Activated T-cell treated with anti-CD3 and anti-CD28 coated beads for 1 hour (primary cell): ENCODE measurements around the gene BMP3.

Experiments used
- DNase-seq: peaks from one replicate; pipeline ENCODE4 v3.0.0-alpha.2; 2020; ENCODE audit warnings: low read depth

The BMP3 gene

GRCh38 chr4:81042578-81043365, 12.3 kb downstream of the BMP3 start:
- DNase-seq, result no peak

- DNase-seq, result no peak
Measured at GRCh38 chr4:81049330-81049729, 18.8 kb downstream of the BMP3 start.

DNA sequence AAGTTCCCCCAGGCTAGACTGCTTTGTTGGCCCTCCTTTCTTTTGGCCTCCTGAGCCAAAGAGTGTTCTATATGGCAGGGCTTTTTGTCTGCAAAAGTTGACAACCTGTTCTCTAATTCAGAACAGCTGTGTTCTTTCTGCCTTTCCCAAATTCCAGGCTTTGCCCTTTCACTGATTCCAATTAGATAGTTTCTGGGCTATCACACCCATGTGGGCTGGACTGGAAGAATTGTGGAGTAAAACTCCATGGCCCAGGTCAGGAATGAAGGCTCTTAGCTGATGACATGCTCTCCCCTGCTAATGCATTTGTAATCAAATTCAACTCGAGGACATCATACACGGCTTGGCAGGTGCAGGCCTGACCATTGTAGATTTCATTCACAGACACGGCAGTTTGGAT, 19.4 kb downstream of the BMP3 start:
- no peak for DNase-seq

GRCh38 chr4:81052119-81053068, 21.9 kb downstream of the BMP3 start:
- DNase-seq, result peak; percentile 37

- DNase-seq, result no peak
Measured at GRCh38 chr4:81058621-81059020, 28.1 kb downstream of the BMP3 start.

DNA sequence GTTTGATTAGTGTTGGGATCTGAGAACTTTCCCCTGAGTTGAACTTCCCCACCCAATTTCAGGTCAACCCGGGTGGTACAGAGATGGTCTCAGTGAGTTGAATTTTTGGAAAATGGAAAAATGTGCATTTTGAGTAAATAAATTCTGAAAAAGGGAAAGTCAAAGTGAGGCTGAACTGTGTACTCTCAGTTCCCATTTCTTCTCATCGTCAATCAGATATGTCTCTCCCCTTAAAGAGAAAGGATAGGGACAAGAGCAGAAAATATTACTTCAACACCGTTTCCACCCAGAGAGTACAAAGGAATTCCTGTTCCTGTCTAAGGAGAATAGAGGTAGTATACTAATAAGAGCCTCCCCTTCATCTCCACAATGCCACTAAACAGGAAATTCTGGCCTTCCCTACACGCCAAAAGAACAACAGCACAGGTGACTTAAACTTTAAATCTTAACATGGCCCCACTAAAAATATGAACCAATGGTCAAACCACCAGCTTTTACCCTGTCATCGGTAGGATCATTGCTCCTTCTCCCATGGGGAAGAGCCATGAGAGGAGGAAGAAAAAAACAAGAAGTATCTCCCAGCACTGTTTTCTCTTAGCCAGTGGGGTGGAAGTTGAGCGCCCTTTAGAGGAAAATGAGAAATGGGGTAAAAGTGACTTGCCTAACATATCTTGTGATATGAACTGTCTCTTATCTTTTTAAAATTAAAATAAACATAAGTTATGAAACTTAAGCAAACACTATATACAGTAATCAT, 30.3 kb downstream of the BMP3 start:
- DNase-seq, result no peak

DNA sequence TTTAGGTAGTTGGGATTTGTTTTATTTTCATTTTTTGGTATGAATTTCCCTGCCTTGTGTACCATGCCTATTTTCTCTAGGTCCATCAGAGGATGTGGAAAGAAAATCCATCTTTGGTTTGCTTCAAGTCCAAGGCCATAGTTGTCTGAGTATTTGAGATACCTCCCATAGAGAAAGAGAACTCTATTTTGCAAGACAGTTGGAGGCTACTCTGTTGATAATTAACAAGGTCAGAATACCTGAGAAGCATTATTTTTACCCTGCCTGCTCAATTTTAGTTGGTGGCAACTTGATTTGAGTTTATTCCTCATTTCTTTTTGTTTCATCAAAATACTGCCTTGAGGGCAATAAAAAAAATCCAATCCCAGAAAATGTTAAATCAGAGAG, 30.8 kb downstream of the BMP3 start:
- DNase-seq, result no peak

- no peak for DNase-seq
Measured at GRCh38 chr4:81062001-81062400, 31.5 kb downstream of the BMP3 start.

GRCh38 chr4:81065446-81065845, 34.9 kb downstream of the BMP3 start:
- no peak for DNase-seq

DNA sequence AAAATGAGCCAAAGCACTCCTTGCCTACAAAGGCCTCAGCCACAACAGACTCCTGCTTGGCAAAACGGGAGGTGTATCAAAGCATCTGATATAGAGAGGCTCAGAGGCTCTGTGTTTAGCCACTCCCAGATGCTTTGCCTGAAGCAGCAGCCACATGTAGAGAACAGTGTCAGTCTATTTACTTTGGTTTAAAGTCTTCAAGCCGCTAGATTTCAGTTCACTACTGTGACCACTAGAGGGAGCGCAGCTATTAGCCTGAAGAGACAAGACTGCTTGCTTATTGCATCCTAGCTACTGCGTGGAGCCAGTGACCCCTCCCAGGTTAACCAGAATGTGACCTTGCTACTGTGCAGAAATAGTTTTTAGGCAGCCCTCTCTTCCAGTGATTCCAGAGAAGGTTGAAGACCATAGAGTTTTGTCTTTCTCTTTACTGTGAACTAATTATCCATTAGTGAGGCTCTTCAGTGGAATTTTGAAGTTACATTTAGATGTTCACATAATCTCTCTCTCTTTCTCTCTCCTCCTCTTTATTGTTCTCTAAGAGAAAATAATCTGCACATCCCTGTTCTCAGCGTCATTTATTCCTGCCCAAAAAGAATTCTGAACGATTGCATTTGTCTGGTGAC, 39.3 kb downstream of the BMP3 start:
- DNase-seq, result peak; percentile 31

DNA sequence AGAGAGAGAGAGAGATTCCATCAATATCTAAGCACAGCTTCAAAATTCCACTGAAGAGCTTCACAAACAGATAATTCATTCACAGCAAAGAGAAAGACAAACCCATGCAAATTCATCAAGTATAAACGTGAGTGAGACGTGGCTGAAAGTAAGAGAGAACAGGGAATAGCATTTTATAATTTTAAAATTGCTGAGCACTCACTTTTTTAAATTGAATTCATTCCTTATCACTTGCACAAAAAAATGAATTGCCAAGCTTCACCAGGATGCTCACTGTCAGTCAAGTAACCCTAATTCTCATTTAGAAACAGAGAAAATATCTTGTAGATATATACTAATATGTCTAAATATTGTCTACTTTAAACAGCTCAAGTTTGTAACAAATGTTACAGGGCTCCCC, 40.5 kb downstream of the BMP3 start:
- DNase-seq, result no peak

GRCh38 chr4:81081156-81081555, 50.6 kb downstream of the BMP3 start:
- DNase-seq, result no peak

- no peak for DNase-seq
Measured at GRCh38 chr4:81084029-81084428, 53.5 kb downstream of the BMP3 start.

DNA sequence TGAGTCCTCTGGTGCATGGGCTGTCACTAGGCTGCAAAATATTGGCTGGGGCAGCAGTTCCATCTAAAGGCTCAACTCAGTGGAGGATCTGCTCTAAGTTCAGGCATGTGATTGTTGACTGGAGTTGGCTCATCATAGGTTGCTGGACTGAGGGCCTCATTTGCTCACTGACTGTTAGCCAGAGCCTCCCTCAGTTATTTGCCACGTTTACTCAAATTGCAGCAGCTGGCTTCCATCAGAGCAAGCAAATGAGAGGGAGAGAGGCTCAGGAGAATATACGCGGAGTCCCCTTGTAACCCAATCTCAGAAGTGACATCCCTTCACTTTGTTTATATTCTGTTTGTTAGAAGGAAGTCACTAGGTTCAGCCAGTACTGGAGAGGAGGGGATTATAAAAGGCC, 54.1 kb downstream of the BMP3 start:
- no peak for DNase-seq

- DNase-seq, result no peak
Measured at GRCh38 chr4:81085291-81085690, 54.8 kb downstream of the BMP3 start.

DNA sequence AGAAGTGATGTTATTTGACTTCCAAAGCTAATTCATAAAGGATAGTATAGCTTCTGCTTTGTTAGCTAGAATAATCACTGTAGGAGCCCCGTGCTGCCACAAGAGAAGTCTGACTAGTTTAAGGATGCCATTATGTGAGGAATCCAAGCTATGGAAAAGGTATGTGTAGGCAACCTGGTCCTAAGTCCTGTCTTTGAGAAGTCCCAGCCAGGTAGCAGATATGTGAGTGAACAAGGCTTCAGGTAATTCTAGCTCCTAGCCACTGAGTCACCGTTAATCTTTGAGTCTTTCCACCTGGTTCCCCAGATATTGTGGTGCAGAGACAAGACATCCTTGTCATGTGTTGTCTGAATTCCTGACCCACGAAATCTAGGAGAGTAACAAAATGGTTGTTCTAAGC, 55.5 kb downstream of the BMP3 start:
- DNase-seq, result no peak

GRCh38 chr4:81093720-81094401, 63.4 kb downstream of the BMP3 start:
- no peak for DNase-seq

- no peak for DNase-seq
Measured at GRCh38 chr4:81095389-81095788, 64.9 kb downstream of the BMP3 start.

DNA sequence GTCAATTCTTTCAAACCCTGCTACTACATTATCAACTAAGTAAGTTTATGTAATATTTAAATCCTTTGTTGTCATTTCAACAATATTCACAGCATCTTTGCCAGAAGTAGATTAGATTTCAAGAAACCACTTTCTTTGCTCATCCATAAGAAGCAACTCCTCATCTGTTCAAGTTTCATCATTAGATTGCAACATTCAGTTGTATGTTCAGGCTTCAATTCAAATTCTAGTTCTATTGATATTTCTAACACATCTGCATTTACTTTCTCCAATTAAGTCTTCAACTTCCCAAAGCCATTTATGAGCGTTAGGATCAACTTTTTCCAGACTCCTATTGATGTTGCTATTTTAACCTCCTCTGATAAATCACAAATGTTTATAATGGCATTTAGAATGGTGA, 66.1 kb downstream of the BMP3 start:
- no peak for DNase-seq

- DNase-seq, result no peak
Measured at GRCh38 chr4:81102107-81102506, 71.6 kb downstream of the BMP3 start.

DNA sequence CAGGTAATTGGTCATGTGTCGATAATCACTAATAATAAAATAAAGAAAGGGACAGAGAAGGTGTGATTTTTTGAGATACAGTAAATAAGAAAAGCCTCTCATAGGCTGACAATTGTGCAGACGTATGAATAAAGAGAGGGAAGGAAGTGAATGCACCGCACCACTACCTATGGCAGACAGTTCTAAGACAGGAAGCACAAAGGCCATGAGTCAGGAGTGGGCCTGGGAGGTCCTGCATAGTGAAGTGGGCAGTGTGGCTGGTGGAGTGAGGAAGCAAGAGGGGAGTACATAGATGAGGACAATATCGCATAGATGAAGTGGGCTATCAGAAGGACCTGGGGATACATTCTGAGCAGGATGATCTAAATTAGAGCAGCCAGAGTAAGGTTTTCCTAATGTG, 75.6 kb downstream of the BMP3 start:
- DNase-seq, result no peak
